ENCODE results near the gene MEPE. TPM values are rescaled to one million over a fixed set of nuclear protein-coding genes. Genes with fewer than 3 reads are reported as not detected.

Gene MEPE
- total and polyA plus RNA-seq, 2 donors from 2014 or later (not counting 2 experiments from before 2014, with no cell fraction given) = not detected

Other genes with a start within 250 kb of the MEPE start
- not detected in 2 replicates for gene DSPP, start 224.4 kb upstream of the MEPE start, total RNA-seq
- gene DSPP, start 224.4 kb upstream of the MEPE start, polyA plus RNA-seq = not detected in 2 replicates
- not detected in 2 replicates for gene DMP1, start 182.7 kb upstream of the MEPE start, total RNA-seq
- not detected in 2 replicates for gene DMP1, start 182.7 kb upstream of the MEPE start, polyA plus RNA-seq
- gene IBSP, start 33.4 kb upstream of the MEPE start, total RNA-seq = not detected in 2 replicates
- not detected in 2 replicates for gene IBSP, start 33.4 kb upstream of the MEPE start, polyA plus RNA-seq
- gene SPP1, start 142.7 kb downstream of the MEPE start, total RNA-seq = 0.17 and 0.18 TPM in 2 replicates
- 0.21 and 0.24 TPM in 2 replicates for gene SPP1, start 142.7 kb downstream of the MEPE start, polyA plus RNA-seq
- gene PKD2, start 174.7 kb downstream of the MEPE start, total RNA-seq = 22.9 and 26.5 TPM in 2 replicates
- gene PKD2, start 174.7 kb downstream of the MEPE start, polyA plus RNA-seq = 4.8 and 5.9 TPM in 2 replicates